HepG2 (cell line): ENCODE measurements around the gene GMFB. TPM values are rescaled to one million over a fixed set of nuclear protein-coding genes. Genes with fewer than 3 reads are reported as not detected.

Experiments used
- ATAD3A ChIP-seq: sonication (generic); formaldehyde crosslinking; IDR thresholded peaks from 2 replicates; pipeline ENCODE4 v1.4.0; 2020; ENCODE audit warnings: missing genetic modification reagents
- FIP1L1 ChIP-seq: fragments of 200-400 bp; formaldehyde crosslinking; IDR thresholded peaks from 2 replicates; pipeline ENCODE4 v1.6.1; 2018; ENCODE audit warnings: low read depth, mild to moderate bottlenecking, low read length, moderate library complexity, borderline replicate concordance; ENCODE audit not compliant: insufficient read depth
- HCFC1 ChIP-seq: fragments of 150-350 bp; IDR thresholded peaks from 2 replicates; pipeline ENCODE4 v1.6.1; 2014; ENCODE audit warnings: low read depth, low read length
- KAT8 ChIP-seq: IDR thresholded peaks from 2 replicates; pipeline ENCODE4 v1.6.1; 2016; ENCODE audit warnings: missing genetic modification reagents, missing compliant biosample characterization
- MXD4 ChIP-seq: IDR thresholded peaks from 2 replicates; pipeline ENCODE4 v1.6.1; 2016; ENCODE audit warnings: mild to moderate bottlenecking, missing biosample characterization, missing genetic modification reagents
- THRA ChIP-seq: sonication (generic); formaldehyde crosslinking; IDR thresholded peaks from 2 replicates; pipeline ENCODE4 v1.4.0; 2020; ENCODE audit warnings: missing genetic modification reagents, borderline replicate concordance
- TOPORS ChIP-seq: sonication (generic); formaldehyde crosslinking; IDR thresholded peaks from 2 replicates; pipeline ENCODE4 v1.8.0; 2023; ENCODE audit warnings: mild to moderate bottlenecking, missing genetic modification reagents
- TRAFD1 ChIP-seq: sonication (generic); formaldehyde crosslinking; IDR thresholded peaks from 2 replicates; pipeline ENCODE4 v1.5.1; 2020; ENCODE audit warnings: missing genetic modification reagents, mild to moderate bottlenecking, borderline replicate concordance
- ZNF160 ChIP-seq: sonication (generic); formaldehyde crosslinking; IDR thresholded peaks from 2 replicates; pipeline ENCODE4 v1.8.0; 2022; ENCODE audit warnings: mild to moderate bottlenecking, inconsistent platforms, missing genetic modification reagents
- ZNF20 ChIP-seq: sonication (generic); formaldehyde crosslinking; IDR thresholded peaks from 2 replicates; pipeline ENCODE4 v1.4.0; 2020; ENCODE audit warnings: mild to moderate bottlenecking, moderate library complexity, missing genetic modification reagents
- ZNF205 ChIP-seq: IDR thresholded peaks from 2 replicates; pipeline ENCODE4 v1.6.1; 2018; ENCODE audit warnings: missing biosample characterization, missing genetic modification reagents
- ZNF263 ChIP-seq: sonication (generic); formaldehyde crosslinking; IDR thresholded peaks from 2 replicates; pipeline ENCODE4 v1.4.0; 2020; ENCODE audit warnings: missing genetic modification reagents
- ZNF3 ChIP-seq: IDR thresholded peaks from 2 replicates; pipeline ENCODE4 v1.7.0; 2017; ENCODE audit warnings: inconsistent platforms
- ZNF383 ChIP-seq: sonication (generic); formaldehyde crosslinking; IDR thresholded peaks from 2 replicates; pipeline ENCODE4 v1.4.0; 2020; ENCODE audit warnings: missing genetic modification reagents, mild to moderate bottlenecking, borderline replicate concordance
- ZNF674 ChIP-seq: sonication (generic); formaldehyde crosslinking; IDR thresholded peaks from 2 replicates; pipeline ENCODE4 v1.5.0; 2020; ENCODE audit warnings: low read depth, mild to moderate bottlenecking, missing genetic modification reagents
- ZNF761 ChIP-seq: sonication (generic); formaldehyde crosslinking; conservative IDR thresholded peaks from 2 replicates; pipeline ENCODE4 v1.4.0; 2020; ENCODE audit warnings: mild to moderate bottlenecking, missing genetic modification reagents
- ZNF776 ChIP-seq: sonication (generic); formaldehyde crosslinking; IDR thresholded peaks from 2 replicates; pipeline ENCODE4 v1.4.0; 2020; ENCODE audit warnings: mild to moderate bottlenecking, missing genetic modification reagents
- polyA plus RNA-seq, 8 experiments: library from polyadenylated mRNA; depleted of rRNA in 3 of 8; stranded (reverse) in 7 of 8; unstranded in 1 of 8; fragments of >200 nt; fragmentation: Illumina TruSeq in 4 of 8; extraction: Trizol in 4 of 8; gene quantifications; 2 replicates each; pipeline versions ENCODE4 v1.2.1 to v1.2.3, GENCODE V29; 2011 to 2016; ENCODE audit warnings: low read depth in 4 of 8, missing spikeins in 1 of 8, mixed read lengths in 1 of 8; ENCODE audit not compliant: insufficient read depth in 1 of 8
- total RNA-seq, 5 experiments: library from RNA; depleted of rRNA; stranded (reverse); fragments of >200 nt; fragmentation: Illumina TruSeq; extraction: Trizol; gene quantifications; 2 replicates each; pipeline ENCODE4 v1.2.3, GENCODE V29; 2016; ENCODE audit warnings: low read depth in 1 of 5
- TF ChIP-seq, protein P1 (sequence below): sonication (generic); formaldehyde crosslinking; IDR thresholded peaks from 2 replicates; pipeline ENCODE4 v1.8.1; 2023; ENCODE audit warnings: missing genetic modification reagents, mild to moderate bottlenecking, borderline replicate concordance
- TF ChIP-seq, protein P2 (sequence below): sonication (generic); formaldehyde crosslinking; IDR thresholded peaks from 2 replicates; pipeline ENCODE4 v1.4.0; 2020; ENCODE audit warnings: missing genetic modification reagents
- TF ChIP-seq, protein P3 (sequence below), 2 experiments: sonication (generic) in 1 of 2; formaldehyde crosslinking in 1 of 2; IDR thresholded peaks; 2 replicates each; pipeline versions ENCODE4 v1.4.0 to v1.6.1; 2018 to 2020; ENCODE audit warnings: missing genetic modification reagents in 2 of 2, borderline replicate concordance in 1 of 2, low read depth in 1 of 2, mild to moderate bottlenecking in 1 of 2, missing biosample characterization in 1 of 2

Gene GMFB
- total and polyA plus RNA-seq, 2 of the 13 experiments (the other 11 are each of a cell fraction or from before 2014, with no cell fraction given): 17.3 to 68.2 TPM

- no peak for TF ChIP-seq FIP1L1
- no peak for TF ChIP-seq ZNF263 (CRISPR knock-in tag)
- TF ChIP-seq ATAD3A: no peak
- TF ChIP-seq MXD4: no peak
- TF ChIP-seq, protein P1, sequence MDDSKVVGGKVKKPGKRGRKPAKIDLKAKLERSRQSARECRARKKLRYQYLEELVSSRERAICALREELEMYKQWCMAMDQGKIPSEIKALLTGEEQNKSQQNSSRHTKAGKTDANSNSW (CRISPR knock-in tag): no peak
- 0 out of 2 replicates have a peak, but pooled peaks have one; percentile 16 for TF ChIP-seq THRA (CRISPR knock-in tag)
- TF ChIP-seq, protein P2, sequence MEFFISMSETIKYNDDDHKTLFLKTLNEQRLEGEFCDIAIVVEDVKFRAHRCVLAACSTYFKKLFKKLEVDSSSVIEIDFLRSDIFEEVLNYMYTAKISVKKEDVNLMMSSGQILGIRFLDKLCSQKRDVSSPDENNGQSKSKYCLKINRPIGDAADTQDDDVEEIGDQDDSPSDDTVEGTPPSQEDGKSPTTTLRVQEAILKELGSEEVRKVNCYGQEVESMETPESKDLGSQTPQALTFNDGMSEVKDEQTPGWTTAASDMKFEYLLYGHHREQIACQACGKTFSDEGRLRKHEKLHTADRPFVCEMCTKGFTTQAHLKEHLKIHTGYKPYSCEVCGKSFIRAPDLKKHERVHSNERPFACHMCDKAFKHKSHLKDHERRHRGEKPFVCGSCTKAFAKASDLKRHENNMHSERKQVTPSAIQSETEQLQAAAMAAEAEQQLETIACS (CRISPR knock-in tag): no peak
- no peak for TF ChIP-seq ZNF383 (CRISPR knock-in tag)
- TF ChIP-seq ZNF20 (CRISPR knock-in tag): 0 out of 2 replicates have a peak, but pooled peaks have one; percentile 21
- TF ChIP-seq ZNF160 (CRISPR knock-in tag): no peak; the same call in 1 of the 2 replicates
- peak; percentile 22; the same call in 1 of the 2 replicates for TF ChIP-seq HCFC1
- no peak for TF ChIP-seq ZNF3
- no peak for TF ChIP-seq ZNF674
- no peak for TF ChIP-seq ZNF205 (CRISPR knock-in tag)
- TF ChIP-seq, protein P3, sequence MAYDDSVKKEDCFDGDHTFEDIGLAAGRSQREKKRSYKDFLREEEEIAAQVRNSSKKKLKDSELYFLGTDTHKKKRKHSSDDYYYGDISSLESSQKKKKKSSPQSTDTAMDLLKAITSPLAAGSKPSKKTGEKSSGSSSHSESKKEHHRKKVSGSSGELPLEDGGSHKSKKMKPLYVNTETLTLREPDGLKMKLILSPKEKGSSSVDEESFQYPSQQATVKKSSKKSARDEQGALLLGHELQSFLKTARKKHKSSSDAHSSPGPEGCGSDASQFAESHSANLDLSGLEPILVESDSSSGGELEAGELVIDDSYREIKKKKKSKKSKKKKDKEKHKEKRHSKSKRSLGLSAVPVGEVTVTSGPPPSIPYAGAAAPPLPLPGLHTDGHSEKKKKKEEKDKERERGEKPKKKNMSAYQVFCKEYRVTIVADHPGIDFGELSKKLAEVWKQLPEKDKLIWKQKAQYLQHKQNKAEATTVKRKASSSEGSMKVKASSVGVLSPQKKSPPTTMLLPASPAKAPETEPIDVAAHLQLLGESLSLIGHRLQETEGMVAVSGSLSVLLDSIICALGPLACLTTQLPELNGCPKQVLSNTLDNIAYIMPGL (CRISPR knock-in tag; IDR thresholded peaks at IDR 0.05; ENCODE audit: borderline replicate concordance in 1 of 2, low read depth in 1 of 2): peak; percentile 80
- peak; percentile 73; the same call in 1 of the 2 replicates for TF ChIP-seq ZNF776 (CRISPR knock-in tag)
- TF ChIP-seq ZNF761 (CRISPR knock-in tag): no peak
- TF ChIP-seq KAT8 (CRISPR knock-in tag): peak; percentile 69; the same call in 1 of the 2 replicates
- no peak for TF ChIP-seq TRAFD1 (CRISPR knock-in tag)
- TF ChIP-seq TOPORS (CRISPR knock-in tag): no peak
Observed at GRCh38 chr14:54488646-54489317, at the start of gene GMFB (continued).
